IMR-90 (cell line): ENCODE results near the gene FBXW2. TPM values are rescaled to one million over a fixed set of nuclear protein-coding genes. Genes with fewer than 3 reads are reported as not detected.

Source experiments
- ATAC-seq: fragments of 200-7000 bp; cut with Tn5 transposase; 2 replicates; pipeline ENCODE4 v1.9.1; 2020; ENCODE audit warnings: low read depth, mild to moderate bottlenecking, moderate library complexity
- BruUV-seq: library from RNA; stranded (reverse); fragments of 400-500 nt; replicated peaks from 2 replicates; lab custom pipeline; 2021; lab: Mats Ljungman, UMichigan
- CTCF ChIA-PET: fragments of 300-600 bp; formaldehyde crosslinking; extraction: SDS; loops from one replicate; lab custom pipeline; 2021; ENCODE audit warnings: antibody characterized with exemption; lab: Yijun Ruan, JAX
- POLR2A ChIA-PET: fragments of 300-600 bp; sonication (Branson Sonifier 250); formaldehyde crosslinking; loops from one replicate; lab custom pipeline; 2022; ENCODE audit warnings: antibody characterized with exemption; ENCODE audit not compliant: unreplicated experiment; lab: Charles Lee
- DNase-seq: peaks from one replicate; pipeline ENCODE4 v3.0.0; 2013
- H2AFZ ChIP-seq: replicated peaks from 2 replicates; pipeline ENCODE3; 2013; ENCODE audit warnings: low read length, mild to moderate bottlenecking; ENCODE audit not compliant: poor library complexity
- H2AK5ac ChIP-seq: 2 replicates; pipeline ENCODE4 v1.6.1; 2013; ENCODE audit warnings: low read depth, low read length, inconsistent platforms
- H2AK9ac ChIP-seq: replicated peaks from 2 replicates; pipeline ENCODE3; 2013; ENCODE audit warnings: mild to moderate bottlenecking, low read depth, low read length, moderate library complexity; ENCODE audit not compliant: poor library complexity
- H2BK120ac ChIP-seq: 2 replicates; pipeline ENCODE4 v1.6.1; 2013; ENCODE audit warnings: low read depth, low read length, inconsistent platforms
- H2BK15ac ChIP-seq: 3 replicates; pipeline ENCODE4 v1.6.1; 2013; ENCODE audit warnings: low read depth, low read length, inconsistent platforms
- H2BK20ac ChIP-seq: 2 replicates; pipeline ENCODE4 v1.6.1; 2013; ENCODE audit warnings: low read depth, mild to moderate bottlenecking, inconsistent platforms, low read length, moderate library complexity
- H2BK5ac ChIP-seq: 2 replicates; pipeline ENCODE4 v1.6.1; 2013; ENCODE audit warnings: mild to moderate bottlenecking, low read depth, low read length, inconsistent platforms; ENCODE audit not compliant: poor library complexity, severe bottlenecking
- H3K14ac ChIP-seq: replicated peaks from 2 replicates; pipeline ENCODE4 v1.6.1; 2013; ENCODE audit warnings: low read depth, low read length, inconsistent platforms
- H3K18ac ChIP-seq: 2 replicates; pipeline ENCODE4 v1.6.1; 2013; ENCODE audit warnings: low read depth, low read length, control low read depth
- H3K23ac ChIP-seq: 2 replicates; pipeline ENCODE4 v1.6.1; 2013; ENCODE audit warnings: low read depth, low read length, inconsistent platforms
- H3K27ac ChIP-seq: 2 replicates; pipeline ENCODE4 v1.5.1; 2013; ENCODE audit warnings: mild to moderate bottlenecking, control low read depth, low read length; ENCODE audit not compliant: insufficient read depth
- H3K27me3 ChIP-seq: 2 replicates; pipeline ENCODE4 v1.6.1; 2013; ENCODE audit warnings: low read length; ENCODE audit not compliant: control insufficient read depth, insufficient read depth
- H3K36me3 ChIP-seq: 2 replicates; pipeline ENCODE4 v1.6.1; 2013; ENCODE audit warnings: low read length, mixed read lengths; ENCODE audit not compliant: control insufficient read depth, insufficient read depth
- H3K4ac ChIP-seq: 2 replicates; pipeline ENCODE4 v1.6.1; 2013; ENCODE audit warnings: low read depth, low read length, inconsistent platforms
- H3K4me1 ChIP-seq: 2 replicates; pipeline ENCODE4 v1.6.1; 2013; ENCODE audit warnings: low read length, mixed read lengths; ENCODE audit not compliant: control insufficient read depth, insufficient read depth
- H3K4me2 ChIP-seq: 2 replicates; pipeline ENCODE4 v1.6.1; 2013; ENCODE audit warnings: low read depth, mild to moderate bottlenecking, control low read depth, low read length, moderate library complexity
- H3K4me3 ChIP-seq: 2 replicates; pipeline ENCODE4 v1.5.1; 2013; ENCODE audit warnings: low read depth, mild to moderate bottlenecking, control low read depth, low read length, moderate library complexity; ENCODE audit not compliant: insufficient read depth
- H3K56ac ChIP-seq: 2 replicates; pipeline ENCODE4 v1.6.1; 2013; ENCODE audit warnings: low read length, inconsistent platforms; ENCODE audit not compliant: insufficient read depth; ENCODE audit errors: extremely low read depth
- H3K79me1 ChIP-seq, 2 experiments: 2 replicates each; pipeline ENCODE4 v1.6.1; 2013; ENCODE audit warnings: low read length in 2 of 2, inconsistent platforms in 1 of 2, low read depth in 1 of 2
- H3K9ac ChIP-seq: 2 replicates; pipeline ENCODE4 v1.6.1; 2013; ENCODE audit warnings: low read depth, low read length, control low read depth
- H3K9me1 ChIP-seq: 2 replicates; pipeline ENCODE4 v1.6.1; 2013; ENCODE audit warnings: low read length, inconsistent platforms; ENCODE audit not compliant: insufficient read depth
- H3K9me3 ChIP-seq: 2 replicates; pipeline ENCODE4 v1.6.1; 2013; ENCODE audit warnings: low read length; ENCODE audit not compliant: control insufficient read depth, insufficient read depth
- H4K20me1 ChIP-seq: 2 replicates; pipeline ENCODE4 v1.6.1; 2013; ENCODE audit warnings: low read length, inconsistent platforms; ENCODE audit not compliant: insufficient read depth
- H4K5ac ChIP-seq: 2 replicates; pipeline ENCODE4 v1.6.1; 2013; ENCODE audit warnings: mild to moderate bottlenecking, low read depth, low read length, control low read depth
- H4K8ac ChIP-seq, 2 experiments: 2 replicates each; pipeline ENCODE4 v1.6.1; 2013; ENCODE audit warnings: low read depth in 2 of 2, low read length in 2 of 2, control low read depth in 1 of 2, inconsistent platforms in 1 of 2
- H4K91ac ChIP-seq: 2 replicates; pipeline ENCODE4 v1.6.1; 2013; ENCODE audit warnings: low read depth, low read length, inconsistent platforms; ENCODE audit not compliant: insufficient read depth
- CEBPB ChIP-seq: IDR thresholded peaks from 2 replicates; pipeline ENCODE4 v1.6.1; 2012; ENCODE audit warnings: low read depth, low read length, improper control_type of control experiment
- CHD1 ChIP-seq: IDR thresholded peaks from 2 replicates; pipeline ENCODE4 v1.6.1; 2012; ENCODE audit warnings: low read depth, low read length, improper control_type of control experiment
- FOS ChIP-seq: fragments of 150-350 bp; IDR thresholded peaks from 2 replicates; pipeline ENCODE4 v1.6.1; 2016; ENCODE audit warnings: low read depth, low read length
- MAZ ChIP-seq: IDR thresholded peaks from 2 replicates; pipeline ENCODE4 v1.6.1; 2012; ENCODE audit warnings: low read depth, mild to moderate bottlenecking, low read length, improper control_type of control experiment, moderate library complexity, borderline replicate concordance
- MXI1 ChIP-seq: IDR thresholded peaks from 2 replicates; pipeline ENCODE4 v1.6.1; 2012; ENCODE audit warnings: low read depth, mild to moderate bottlenecking, low read length, moderate library complexity, borderline replicate concordance
- NFE2L2 ChIP-seq: fragments of 150-350 bp; IDR thresholded peaks from 2 replicates; pipeline ENCODE4 v1.6.1; 2016; ENCODE audit warnings: low read depth, mild to moderate bottlenecking, low read length
- RCOR1 ChIP-seq: IDR thresholded peaks from 2 replicates; pipeline ENCODE4 v1.6.1; 2012; ENCODE audit warnings: mild to moderate bottlenecking, low read length, improper control_type of control experiment; ENCODE audit not compliant: insufficient replicate concordance
- RFX5 ChIP-seq: IDR thresholded peaks from 2 replicates; pipeline ENCODE4 v1.8.0; 2012; ENCODE audit warnings: low read depth, mild to moderate bottlenecking, low read length, moderate library complexity
- WGBS, 2 experiments: methylation state at CpG; one replicate each; pipeline versions ENCODE4 v1.1.5 to v1.1.7; 2013; ENCODE audit warnings: missing lambda C conversion rate in 2 of 2; ENCODE audit not compliant: insufficient read length in 1 of 2; ENCODE audit errors: extremely low coverage in 2 of 2; 5-methylcytosine and 5-hydroxymethylcytosine counted together
- dilution Hi-C: fragments of 300-500 bp; cut with HindIII; formaldehyde crosslinking; loops from one replicate; pipeline ENCODE4 v1.14.3; 2018; ENCODE audit warnings: low sequenced_read_pairs; ENCODE audit not compliant: unreplicated experiment
- in situ Hi-C: fragments of 300-500 bp; cut with MboI; formaldehyde crosslinking; loops from 3 replicates; pipeline ENCODE4 v1.14.3; 2019; ENCODE audit warnings: low sequenced_read_pairs, inconsistent platforms, mixed read lengths
- intact Hi-C: fragments of 100-400 bp; cut with micrococcal nuclease; formaldehyde crosslinking; loops from 2 replicates; pipeline ENCODE4 v1.10.0; 2022
- polyA plus RNA-seq, 3 experiments: library from polyadenylated mRNA; depleted of rRNA; stranded (reverse); fragments of >200 nt; gene quantifications; 2 replicates each; pipeline ENCODE4 v1.2.3, GENCODE V29; 2012; ENCODE audit warnings: low replicate concordance in 1 of 3
- total RNA-seq: library from RNA; depleted of rRNA; stranded (reverse); fragments of >200 nt; gene quantifications from 2 replicates; pipeline ENCODE4 v1.2.3, GENCODE V29; 2012
- TF ChIP-seq, protein P1 (sequence below): conservative IDR thresholded peaks from 2 replicates; pipeline ENCODE4 v1.5.1; 2012; ENCODE audit warnings: mild to moderate bottlenecking, low read depth, low read length, improper control_type of control experiment
- TF ChIP-seq, protein P2 (sequence below): fragments of 150-350 bp; IDR thresholded peaks from 2 replicates; pipeline ENCODE4 v1.6.1; 2017; ENCODE audit warnings: mild to moderate bottlenecking, antibody characterized with exemption, low read length, low read depth

Gene FBXW2
- total and polyA plus RNA-seq, 2 of the 4 experiments (the other 2 are of a cell fraction): 27.1 to 43.5 TPM

DNA sequence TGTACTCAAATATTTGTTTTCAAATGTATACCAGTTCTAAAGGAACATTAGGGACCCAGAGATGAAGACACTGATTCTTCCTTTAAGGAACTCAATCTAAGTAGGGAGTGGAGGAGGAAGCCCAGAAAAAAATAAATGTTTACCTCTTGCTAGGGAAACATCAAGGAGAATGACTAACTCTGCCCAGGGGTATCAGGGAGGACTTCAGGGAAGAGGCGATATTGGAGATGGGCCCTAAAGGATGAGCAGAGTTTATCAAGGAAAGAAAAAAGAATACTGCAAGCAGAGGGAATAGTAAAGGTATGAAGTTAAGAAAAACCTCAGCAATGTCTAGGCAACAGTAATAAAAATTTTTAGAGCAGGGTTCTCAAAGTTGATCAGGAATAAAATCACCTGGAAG, 16.4 kb downstream of the FBXW2 start:
- in situ Hi-C loops: no loop called here

More for the DNA sequence above, 16.4 kb downstream of the FBXW2 start:
- no peak overlapping the region for H3K4ac ChIP-seq
- dilution Hi-C loops (no loop called here), intact Hi-C loops (no loop called here)
- BruUV-seq: no TSS peak
- no peak overlapping the region for H2BK15ac ChIP-seq
- no peak overlapping the region for H3K56ac ChIP-seq
- no peak overlapping the region for H4K91ac ChIP-seq
- H3K27me3 ChIP-seq: no peaks in the 10 kb centered on the region
- no peak overlapping the region for H2AK5ac ChIP-seq
- H3K4me1 ChIP-seq: no peaks in the 10 kb centered on the region
- no peak overlapping the region for H3K23ac ChIP-seq
- H3K9me3 ChIP-seq: no peaks in the 10 kb centered on the region
- H3K4me3 ChIP-seq: no peak overlapping the region
- H2AFZ ChIP-seq: no peak overlapping the region
- ATAC-seq (no peak), DNase-seq (no peak)
- H3K27ac ChIP-seq: no peak overlapping the region
- H3K14ac ChIP-seq: no peak overlapping the region
- POLR2A ChIA-PET: no interaction called here
- H2BK20ac ChIP-seq: no peak overlapping the region
- H3K9me1 ChIP-seq: peaks cover 3% of the 10 kb centered on the region
- H2BK120ac ChIP-seq: no peak overlapping the region
- no peak overlapping the region for H3K4me2 ChIP-seq
- H4K8ac ChIP-seq: no peak overlapping the region
- no peak overlapping the region for H2BK5ac ChIP-seq
- peaks cover 16% of the 10 kb centered on the region for H3K36me3 ChIP-seq
- TF ChIP-seq FOS: no peak
- TF ChIP-seq MAZ: no peak
- TF ChIP-seq, protein P1, sequence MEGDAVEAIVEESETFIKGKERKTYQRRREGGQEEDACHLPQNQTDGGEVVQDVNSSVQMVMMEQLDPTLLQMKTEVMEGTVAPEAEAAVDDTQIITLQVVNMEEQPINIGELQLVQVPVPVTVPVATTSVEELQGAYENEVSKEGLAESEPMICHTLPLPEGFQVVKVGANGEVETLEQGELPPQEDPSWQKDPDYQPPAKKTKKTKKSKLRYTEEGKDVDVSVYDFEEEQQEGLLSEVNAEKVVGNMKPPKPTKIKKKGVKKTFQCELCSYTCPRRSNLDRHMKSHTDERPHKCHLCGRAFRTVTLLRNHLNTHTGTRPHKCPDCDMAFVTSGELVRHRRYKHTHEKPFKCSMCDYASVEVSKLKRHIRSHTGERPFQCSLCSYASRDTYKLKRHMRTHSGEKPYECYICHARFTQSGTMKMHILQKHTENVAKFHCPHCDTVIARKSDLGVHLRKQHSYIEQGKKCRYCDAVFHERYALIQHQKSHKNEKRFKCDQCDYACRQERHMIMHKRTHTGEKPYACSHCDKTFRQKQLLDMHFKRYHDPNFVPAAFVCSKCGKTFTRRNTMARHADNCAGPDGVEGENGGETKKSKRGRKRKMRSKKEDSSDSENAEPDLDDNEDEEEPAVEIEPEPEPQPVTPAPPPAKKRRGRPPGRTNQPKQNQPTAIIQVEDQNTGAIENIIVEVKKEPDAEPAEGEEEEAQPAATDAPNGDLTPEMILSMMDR: no peak
- TF ChIP-seq MXI1: no peak
- TF ChIP-seq NFE2L2: no peak
- TF ChIP-seq, protein P2, sequence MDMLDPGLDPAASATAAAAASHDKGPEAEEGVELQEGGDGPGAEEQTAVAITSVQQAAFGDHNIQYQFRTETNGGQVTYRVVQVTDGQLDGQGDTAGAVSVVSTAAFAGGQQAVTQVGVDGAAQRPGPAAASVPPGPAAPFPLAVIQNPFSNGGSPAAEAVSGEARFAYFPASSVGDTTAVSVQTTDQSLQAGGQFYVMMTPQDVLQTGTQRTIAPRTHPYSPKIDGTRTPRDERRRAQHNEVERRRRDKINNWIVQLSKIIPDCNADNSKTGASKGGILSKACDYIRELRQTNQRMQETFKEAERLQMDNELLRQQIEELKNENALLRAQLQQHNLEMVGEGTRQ: no peak
- no peak for TF ChIP-seq CHD1
- no peak for TF ChIP-seq CEBPB
- TF ChIP-seq RFX5: no peak
- TF ChIP-seq RCOR1: no peak
- WGBS, 2 experiments: no CpG with 5 or more reads among the region's 1 CpG
- H3K79me1 ChIP-seq: peaks cover 32 to 39% of the 10 kb centered on the region in 2 experiments
- no peak overlapping the region for H3K18ac ChIP-seq
- no peaks in the 10 kb centered on the region; the same call in 1 of the 2 replicates for H4K20me1 ChIP-seq
- CTCF ChIA-PET: no interaction called here
- no peak overlapping the region for H4K5ac ChIP-seq
- no peak overlapping the region for H3K9ac ChIP-seq
- no peak overlapping the region for H2AK9ac ChIP-seq
